Measurements from ENCODE around the gene MAGI2.

Gene MAGI2

DNA sequence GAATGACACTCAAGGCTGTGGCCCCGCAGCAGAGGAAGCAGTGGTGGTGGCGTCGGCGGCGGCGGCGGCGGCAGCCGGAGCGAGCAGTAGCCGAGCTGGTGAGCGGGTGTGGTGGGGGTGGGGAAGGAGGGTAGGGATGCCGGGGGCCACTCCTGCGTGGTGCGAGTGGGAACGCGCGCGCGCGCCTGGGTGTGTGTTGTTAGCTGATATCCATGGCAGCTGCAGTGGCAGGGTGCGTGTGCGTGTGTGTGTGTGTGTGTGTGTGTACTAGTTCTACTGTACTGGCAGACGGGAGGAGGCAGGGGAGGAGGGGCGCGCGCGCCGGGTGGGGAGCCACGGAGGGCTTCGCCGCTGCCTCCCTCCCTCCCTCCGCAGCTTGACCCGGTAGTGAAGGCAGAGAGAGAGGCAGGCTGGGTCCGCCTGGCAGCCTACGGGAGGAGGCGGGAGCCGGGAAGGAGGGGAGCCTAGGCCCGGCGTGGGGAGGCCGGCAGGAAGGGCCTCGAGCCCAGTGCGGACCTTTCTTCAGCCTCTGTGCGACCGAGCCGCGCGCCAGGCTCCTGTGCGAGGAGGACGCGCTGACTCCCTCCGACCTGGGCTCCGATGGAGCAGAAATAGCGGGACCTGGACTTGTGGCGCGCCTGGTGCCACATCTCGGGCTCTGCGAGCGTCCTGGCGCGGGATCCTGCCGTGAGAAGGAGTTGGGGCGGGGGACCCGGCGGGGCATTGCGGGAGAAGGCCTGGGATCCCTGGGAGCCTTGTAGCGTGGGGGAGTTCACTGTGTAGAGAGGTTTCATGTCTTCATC, at the start of gene MAGI2:
MAGI2 (minus strand) TSS at position 110 of the 803 bp plus-strand sequence. CDS start 347 bp downstream, outside the sequence.
- in situ Hi-C loops (cut with MboI; ENCODE audit: low sequenced_read_pairs): no loop called here

DNA sequence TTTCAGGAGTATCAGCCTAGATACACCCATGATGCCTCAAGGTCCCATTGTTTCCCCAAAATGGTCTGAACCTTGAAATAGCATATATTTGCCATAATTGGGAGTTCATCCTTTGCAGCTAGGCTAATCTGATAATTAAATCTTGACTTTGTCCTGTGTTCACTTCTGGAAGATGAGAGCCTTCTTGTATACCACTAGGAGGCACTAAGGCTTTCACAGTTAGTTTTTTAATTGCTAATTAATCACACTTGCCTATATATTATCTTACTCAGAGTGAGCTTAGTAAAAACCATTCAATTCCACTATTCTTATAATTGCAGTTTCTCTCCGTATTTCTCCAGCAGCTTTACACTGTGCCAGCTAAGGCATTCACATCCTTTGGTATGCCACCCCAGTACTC, 48.7 kb upstream of the MAGI2 start:
- in situ Hi-C loops (cut with MboI; ENCODE audit: low sequenced_read_pairs): no loop called here

DNA sequence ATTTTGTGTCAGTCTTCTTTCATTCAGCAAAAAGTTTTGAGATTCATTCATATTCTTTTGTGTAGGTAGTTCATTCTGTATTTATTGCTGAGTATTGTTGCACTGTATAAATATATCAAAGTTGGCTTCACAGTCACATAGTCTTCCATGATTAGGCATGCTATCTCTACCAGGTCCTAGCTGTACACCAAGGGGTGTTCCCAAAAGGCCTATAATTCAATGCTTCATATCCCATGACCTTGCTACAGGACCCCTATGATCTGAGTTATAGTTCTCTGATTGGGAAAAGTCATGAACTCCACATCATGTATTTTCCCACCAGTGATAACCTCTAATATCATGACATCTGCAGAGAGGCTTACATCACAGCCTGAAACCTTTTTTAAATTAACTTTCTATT, 47.3 kb upstream of the MAGI2 start:
- in situ Hi-C loops (cut with MboI; ENCODE audit: low sequenced_read_pairs): no loop called here

DNA sequence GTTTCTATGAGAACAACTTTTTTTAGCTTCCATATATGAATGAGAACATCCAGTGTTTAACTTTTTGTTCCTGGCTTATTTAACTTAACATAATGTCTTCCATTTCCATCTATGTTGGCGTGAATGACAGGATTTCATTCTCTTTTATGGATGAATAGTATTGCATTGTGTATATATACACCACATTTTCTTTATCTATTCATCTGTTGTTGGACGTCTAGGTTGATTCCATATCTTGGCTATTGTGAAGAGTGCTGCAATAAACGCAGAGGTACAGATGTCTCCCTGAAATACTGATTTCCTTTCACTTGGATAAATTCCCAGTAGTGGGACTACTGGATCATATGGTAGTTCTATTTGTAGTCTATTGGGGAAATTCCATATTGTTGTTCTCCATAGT, 44.3 kb upstream of the MAGI2 start:
- in situ Hi-C loops (cut with MboI; ENCODE audit: low sequenced_read_pairs): no loop called here

DNA sequence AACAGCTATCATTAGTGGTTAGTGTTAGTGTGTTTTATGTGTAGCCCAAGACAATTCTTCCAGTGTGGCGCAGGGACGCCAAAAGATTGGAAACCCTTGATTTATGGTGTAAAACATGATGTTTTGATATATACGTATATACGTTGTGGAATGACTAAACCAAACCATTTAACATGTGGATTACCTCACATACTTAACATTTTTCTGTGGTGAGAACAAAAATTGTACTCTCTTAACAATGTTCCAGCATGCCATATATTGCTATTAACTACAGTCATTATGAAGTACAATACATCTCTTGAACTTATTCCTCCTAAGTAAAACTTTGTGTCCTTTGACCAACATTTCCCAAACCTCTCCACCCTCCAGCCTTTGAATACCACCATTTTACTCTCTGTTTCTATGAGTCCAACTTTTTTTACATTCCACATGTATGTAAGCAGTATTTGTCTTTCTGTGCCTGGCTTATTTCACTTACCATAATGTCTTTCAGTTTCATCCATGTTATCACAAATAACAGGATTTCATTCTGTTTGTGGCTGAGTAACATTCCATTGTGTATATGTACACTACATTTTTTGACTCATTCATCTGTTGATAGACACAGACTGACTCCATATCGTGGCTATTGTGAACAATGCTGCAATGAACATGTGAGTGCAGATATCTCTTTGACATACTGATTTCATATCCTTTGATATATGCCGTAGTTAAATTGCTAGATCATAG, 42.2 kb upstream of the MAGI2 start:
- in situ Hi-C loops (cut with MboI; ENCODE audit: low sequenced_read_pairs): no loop called here

DNA sequence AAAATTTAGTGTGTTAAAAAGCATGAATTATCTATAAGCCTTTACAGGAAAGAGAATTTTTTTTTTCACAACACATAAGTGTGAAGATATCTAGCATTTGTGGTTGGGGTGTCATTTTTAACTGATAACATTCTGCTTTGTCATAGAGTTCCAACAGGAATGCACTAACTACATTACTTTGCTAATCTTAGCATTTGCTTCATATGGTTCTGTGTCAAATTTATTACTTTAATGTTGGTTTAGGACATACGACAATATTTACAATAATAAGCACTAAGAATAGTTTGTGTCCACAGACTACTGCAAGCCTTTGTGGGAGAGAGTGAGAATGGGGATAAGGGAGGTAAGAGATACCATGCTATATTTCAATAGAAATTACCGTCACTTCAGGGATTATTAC, 40.6 kb upstream of the MAGI2 start:
- in situ Hi-C loops (cut with MboI; ENCODE audit: low sequenced_read_pairs): no loop called here

DNA sequence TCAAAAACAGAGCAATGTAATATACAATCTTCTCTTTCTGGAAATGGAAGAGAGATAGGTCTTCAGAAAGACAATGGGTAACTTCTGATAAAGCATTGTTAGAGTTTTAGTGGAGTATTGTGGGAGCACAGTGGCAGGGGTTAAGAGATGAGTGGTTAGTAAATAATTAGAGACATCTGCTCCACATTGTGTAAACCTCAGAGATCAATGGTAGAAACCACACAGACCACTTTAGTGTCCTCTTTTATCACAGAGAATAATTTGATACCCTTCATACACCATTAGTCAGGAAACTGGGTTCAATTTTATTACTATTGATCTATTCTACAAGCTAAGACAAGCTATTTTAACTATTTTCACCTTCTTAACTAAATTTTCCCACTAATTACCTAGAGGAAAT, 35.9 kb upstream of the MAGI2 start:
- in situ Hi-C loops (cut with MboI; ENCODE audit: low sequenced_read_pairs): no loop called here

DNA sequence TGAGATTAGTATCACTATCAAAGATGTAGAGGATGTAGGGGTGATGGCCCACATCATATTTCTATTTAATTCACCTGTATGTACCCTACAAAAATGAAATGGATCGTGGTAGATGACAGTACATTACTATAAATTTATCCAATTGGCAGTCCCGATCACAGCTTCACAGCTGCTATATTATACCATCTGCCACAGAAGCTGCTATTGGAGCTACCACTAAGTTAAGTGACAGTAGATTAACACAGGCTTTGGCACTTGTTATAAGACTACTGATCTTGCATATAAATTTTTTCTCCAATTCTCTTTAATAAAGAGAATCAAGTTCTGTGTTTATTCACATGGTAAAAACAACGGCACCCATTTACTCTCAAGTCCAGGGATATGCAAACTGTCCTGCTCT, 24.9 kb upstream of the MAGI2 start:
- in situ Hi-C loops (cut with MboI; ENCODE audit: low sequenced_read_pairs): no loop called here

DNA sequence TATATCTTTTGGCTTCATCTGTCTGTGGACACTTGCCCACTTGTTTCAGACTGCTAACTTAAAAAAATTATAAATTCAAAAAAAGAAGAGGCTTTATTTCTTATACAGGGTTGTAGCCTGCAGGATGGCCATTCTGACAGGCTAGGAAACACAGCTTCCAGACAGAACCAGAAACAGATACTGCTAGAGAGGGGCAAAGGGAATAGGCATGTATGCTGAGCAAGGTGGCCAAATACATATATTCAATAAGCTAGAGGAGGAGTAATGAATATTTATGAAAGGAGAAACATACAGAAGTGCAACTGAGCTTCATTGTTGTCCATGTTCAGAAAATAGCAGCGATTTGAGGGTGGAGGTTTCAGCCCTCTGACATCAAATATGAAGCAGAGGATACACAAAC, 22.0 kb upstream of the MAGI2 start:
- in situ Hi-C loops (cut with MboI; ENCODE audit: low sequenced_read_pairs): no loop called here

DNA sequence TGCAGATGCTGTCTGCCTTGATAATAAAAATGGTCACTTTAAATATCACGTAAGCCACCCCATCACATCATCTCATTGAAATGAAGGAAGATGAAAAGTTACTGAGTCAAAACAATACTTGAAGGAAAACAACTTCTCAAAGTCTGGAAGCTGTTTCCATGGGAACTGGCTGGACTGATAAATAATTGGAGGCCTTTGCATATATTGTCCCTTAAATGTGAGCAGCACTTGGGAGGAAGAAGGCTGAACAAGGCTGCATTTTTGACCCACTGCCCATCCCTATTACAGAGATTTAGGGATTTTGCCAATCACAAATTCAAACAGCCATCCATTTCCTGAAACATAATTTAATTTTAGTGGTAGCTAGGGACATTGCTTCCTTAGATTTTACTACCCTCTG, 18.2 kb upstream of the MAGI2 start:
- in situ Hi-C loops (cut with MboI; ENCODE audit: low sequenced_read_pairs): no loop called here

DNA sequence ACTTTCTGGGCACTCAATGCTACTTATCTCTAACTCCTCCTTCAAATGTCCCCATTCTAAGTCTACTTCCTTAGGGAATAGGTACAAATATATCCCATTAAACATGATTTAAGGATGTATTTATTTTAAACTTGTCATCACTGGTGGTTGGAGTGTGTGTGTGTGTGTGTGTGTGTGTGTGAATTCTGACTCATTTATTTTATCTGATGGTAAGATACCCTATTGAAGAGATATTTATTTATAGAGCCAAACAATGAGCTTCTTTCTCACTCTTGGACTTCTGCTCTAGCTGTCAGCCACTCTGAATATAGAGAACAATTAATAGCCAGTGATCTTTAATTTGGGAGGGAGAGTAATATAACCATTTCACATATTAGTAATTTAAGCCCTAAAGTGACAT, 17.8 kb upstream of the MAGI2 start:
- in situ Hi-C loops (cut with MboI; ENCODE audit: low sequenced_read_pairs): no loop called here

DNA sequence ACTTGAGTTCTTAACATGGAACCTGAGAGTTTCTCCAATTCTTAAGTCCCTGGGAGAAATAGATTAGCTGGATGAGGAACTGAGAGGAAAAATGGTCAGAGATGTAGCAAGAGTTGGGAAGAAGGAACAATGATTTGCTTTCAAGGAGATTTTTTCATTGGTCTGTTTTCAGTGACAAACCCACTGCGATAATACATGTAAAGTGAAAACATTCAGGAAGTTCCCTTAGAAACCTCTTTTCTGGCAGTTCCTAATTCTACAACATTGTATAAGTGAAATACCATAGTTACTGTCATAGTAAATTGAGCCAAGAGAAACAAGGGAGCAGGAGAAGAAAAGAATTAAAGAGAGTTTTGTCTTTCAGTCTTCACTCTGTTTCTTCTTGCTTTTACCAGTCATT, 12.1 kb upstream of the MAGI2 start:
- in situ Hi-C loops (cut with MboI; ENCODE audit: low sequenced_read_pairs): no loop called here

DNA sequence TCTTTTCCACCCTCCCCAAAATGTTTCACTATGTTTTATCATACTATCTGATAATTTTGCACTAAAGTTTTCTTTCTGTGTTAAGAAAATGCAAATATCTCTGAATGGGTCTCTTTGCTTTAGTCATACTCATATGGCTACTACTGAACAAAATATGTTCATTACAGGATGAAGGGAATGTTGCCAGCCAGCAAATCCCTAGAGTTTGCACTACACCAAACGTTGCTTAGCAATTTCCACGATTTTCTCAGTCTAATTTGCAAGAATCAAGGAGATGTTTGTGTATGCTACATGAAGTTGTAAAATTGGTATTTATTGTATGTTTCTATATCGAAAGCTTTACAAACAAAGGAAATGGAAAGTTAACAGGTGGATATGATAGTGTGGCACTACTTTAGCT, 10.6 kb upstream of the MAGI2 start:
- in situ Hi-C loops (cut with MboI; ENCODE audit: low sequenced_read_pairs): no loop called here

DNA sequence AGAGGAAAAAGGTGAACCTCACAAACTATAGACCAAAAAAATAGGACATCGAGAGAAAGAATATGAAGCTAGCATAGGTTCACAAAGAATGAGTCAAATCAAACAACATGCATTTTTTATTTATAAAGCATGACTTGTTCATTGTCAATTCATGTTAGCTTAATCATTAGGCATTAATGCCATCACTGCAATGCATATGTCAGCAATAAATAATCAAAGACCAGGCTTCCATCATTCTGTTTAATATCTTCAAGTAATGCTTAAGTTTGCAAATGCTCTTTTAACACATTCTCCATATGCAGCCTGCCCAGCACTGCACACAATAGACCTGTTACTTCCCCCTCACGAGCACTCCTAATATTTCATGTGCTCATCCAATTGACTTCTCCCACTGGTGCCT, 8.9 kb upstream of the MAGI2 start:
- in situ Hi-C loops (cut with MboI; ENCODE audit: low sequenced_read_pairs): no loop called here

DNA sequence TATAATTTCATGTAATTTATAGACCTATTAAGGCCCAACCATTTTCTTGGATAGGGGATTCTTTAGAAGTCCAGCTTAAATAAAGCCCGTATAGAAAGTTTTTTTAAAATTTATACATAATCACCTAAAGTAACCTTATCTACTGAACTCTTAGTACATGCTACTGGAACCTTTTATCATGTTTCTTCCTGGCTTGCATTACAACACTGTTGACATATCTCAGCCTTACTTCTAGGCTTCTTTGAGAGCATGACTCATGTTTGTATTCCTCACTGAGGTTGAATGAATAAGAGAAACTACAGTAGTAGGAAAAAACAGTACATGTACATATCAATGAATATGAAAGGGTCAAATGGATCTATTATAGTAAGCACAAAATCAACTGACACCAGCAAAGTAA, 8.2 kb upstream of the MAGI2 start:
- in situ Hi-C loops (cut with MboI; ENCODE audit: low sequenced_read_pairs): no loop called here

DNA sequence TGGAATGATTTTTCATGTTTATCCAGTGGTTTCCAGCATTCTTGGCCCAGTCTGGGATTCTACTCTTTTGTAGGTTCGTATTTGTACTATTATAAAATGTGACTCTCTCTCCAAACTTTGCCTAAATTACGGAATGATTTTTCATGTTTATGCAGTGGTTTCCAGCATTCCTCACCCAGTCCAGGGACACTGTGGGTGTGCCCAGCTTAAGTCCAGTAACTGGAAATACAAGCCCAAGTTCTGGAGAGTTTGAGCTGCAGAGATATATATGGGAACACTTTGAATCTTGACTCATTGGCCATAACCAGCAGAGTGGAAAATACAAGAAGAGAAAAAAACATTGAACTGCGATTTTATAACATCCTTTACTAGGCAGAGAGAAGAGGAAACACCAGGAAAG, 5.9 kb upstream of the MAGI2 start:
- in situ Hi-C loops (cut with MboI; ENCODE audit: low sequenced_read_pairs): no loop called here

DNA sequence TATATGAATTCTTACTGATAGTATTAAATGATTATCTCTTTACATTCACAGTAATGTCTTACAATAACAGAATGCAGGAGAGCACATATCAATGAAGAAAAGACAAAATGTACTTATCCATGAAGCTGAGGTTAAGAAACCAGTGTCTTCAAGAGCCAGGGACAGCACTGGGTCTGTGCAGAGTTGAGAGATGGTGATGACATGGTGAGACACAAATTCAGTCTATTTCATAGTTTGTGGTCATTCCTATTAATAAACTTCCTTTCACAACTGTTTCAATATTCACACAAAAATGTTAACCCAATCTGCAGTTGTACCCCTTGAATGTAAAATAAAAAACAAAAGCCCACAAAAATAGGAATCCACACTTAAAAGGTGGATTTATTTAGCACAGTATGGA, 5.3 kb upstream of the MAGI2 start:
- in situ Hi-C loops (cut with MboI; ENCODE audit: low sequenced_read_pairs): no loop called here

DNA sequence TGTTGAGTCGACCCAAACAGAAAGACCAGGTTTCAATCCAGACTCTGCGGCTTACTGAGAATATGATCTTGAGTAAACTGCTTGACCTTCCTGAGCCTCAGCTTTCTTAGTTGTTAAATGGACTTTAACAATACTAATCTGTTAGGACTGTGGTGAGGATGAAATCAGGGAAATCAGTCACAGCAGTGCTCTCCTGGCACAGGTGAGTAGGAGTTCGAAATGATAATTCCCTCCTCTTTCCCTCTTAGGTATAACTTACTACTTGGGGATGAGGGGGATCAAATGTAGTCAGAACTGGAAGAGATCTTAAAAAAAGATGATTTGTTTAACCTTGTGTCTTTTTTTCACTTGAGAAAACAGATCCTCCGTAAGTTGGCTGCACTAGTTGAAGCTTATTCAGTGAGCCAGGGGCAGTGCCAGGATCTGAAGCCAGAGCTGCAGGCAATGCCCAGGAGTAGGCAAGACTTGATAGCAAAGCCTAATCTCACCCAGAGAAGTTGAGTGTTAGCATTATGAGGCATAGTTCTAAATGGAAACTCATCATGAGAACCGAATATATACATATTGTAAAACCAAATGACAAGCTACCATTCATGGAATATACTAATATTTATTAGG, 1.8 kb upstream of the MAGI2 start:
- in situ Hi-C loops (cut with MboI; ENCODE audit: low sequenced_read_pairs): no loop called here

DNA sequence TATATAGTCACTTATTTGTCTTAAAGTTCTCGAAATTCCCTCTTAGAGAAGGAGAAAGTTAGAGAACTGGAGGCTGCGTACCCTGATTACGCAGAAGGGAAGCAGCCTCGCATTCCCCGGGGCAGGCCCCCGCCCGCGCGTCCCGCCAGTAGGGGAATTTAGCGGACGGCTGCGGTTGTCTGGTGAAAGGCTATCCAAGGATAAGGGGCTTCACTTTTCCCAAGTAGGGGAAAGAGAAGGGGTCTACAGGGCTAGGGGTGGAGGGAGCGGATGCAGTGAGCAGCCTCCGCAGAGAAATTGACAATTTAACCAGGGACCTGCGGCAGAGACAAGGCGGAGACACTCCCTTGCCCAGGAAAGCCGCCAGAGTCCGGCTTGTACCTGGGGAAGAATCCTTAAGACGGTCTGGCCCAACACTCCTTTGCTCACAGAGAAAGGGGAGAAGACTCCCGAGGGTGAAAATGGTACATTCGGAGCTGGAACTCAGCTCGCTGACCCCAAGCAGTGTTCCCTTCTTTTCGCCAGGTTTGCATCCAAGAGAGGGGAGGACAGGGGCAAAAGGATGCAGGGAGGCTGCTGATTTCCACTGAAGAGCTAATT, 994 bp upstream of the MAGI2 start:
- in situ Hi-C loops (cut with MboI; ENCODE audit: low sequenced_read_pairs): no loop called here

DNA sequence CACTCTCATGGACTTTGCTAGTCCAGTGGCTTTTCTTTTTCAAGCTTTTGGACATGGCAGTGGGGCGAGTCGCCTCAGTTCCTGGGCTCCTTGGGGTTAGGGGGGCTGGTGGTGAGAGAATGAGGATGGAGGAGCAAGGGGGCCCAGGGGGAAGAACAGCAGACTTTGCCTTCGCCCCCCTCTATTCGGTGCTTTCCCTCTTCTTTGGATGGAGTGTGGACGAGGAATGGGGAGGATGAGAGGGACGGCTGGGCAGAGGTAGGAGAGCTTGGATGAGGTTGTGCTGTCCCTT, 255 bp downstream of the MAGI2 start:
- in situ Hi-C loops (cut with MboI; ENCODE audit: low sequenced_read_pairs): no loop called here

DNA sequence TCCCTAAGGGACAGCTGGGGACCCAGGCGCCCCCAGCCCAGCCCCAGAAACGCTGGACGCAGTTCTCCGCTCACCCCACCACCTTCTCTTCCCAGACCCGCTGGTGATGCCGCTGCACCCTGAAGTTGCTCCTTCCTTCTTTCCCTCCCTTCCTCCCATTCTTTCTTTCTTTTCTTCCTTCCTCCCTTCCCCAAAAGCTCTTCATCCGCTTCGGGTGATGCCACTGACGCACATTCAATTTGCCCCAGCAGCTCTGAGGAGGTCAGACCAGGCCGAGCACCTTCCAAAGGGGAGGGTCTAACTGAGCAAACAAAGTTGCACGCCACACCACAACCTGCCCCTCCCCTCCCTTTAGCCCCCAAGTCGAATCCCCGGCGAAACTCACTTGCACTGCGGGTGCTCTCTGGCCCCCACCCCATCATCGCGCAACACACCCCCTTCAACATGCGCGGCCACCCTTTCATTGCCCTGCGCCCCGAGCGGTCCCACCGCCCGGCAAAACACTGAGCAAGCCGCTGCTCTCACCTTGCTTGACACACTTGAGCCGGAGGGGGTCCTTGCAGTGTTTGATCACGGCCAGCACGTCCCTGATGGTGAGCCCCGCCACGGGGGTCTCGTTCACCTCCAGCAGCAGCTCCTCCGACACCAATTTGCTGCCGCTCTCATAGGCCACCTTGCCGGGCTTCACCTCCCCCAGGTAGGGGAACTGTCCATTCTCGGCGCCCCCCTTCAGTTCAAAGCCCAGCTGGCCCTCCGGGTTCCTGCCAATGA, 787 bp downstream of the MAGI2 start:
- in situ Hi-C loops (cut with MboI; ENCODE audit: low sequenced_read_pairs): no loop called here

Data from hTERT RPE-1 (cell line).